ENCODE measurements around the gene DOCK7.

Gene DOCK7

DNA sequence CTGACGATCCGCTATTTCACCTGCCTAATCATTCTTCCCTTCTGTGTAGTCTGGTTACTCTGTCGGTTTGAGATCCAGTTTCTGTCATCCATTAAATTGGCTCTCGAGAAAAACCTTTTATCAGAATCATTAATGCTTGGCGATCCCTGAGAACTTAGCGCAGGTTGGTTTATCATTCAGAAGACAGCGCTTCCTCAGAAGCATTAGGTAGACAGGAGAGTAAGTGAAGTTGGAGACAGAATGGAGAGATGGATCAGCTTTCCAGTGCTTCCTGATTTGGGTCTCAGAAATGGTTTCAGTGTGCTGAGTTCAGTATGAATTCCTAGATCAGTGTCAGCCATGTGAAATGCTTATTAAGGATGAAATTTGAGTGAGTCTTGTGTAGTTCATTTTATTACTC, 250.0 kb downstream of the DOCK7 start:
- no peak for DNase-seq

DNA sequence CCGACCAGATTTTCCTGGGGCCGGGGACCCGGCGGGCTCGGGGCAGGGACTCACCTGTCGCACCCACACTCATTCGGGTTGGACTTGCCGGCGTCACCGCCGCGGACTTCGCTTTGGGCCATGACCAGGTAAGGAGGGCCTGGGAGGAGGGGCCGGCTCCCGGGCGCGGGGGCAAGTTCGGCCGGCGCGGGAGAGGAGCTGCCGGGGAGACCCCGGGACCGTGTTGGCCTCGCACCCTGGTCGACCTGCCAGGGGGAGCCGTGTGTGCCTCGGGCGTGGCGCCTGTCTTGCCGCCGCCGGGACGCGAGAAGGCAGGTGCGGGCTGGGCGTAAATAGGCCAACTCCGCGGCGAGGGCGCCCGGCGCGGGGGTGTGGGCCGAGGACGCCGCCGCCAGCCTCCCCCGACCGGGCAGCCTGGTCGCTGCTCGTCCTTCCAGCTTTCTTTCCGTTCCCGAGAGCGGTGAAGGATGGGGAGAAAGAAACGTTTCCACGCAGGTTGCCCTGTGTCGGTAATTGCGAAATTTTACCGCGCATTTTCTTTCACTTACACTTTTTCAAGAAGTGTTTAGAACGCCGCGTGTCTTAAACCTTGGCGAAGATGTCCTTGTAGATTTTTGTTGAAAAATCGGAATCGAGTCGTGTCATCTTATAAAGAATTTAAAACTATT, 250.8 kb downstream of the DOCK7 start:
- DNase-seq, result peak; percentile 31

DNA sequence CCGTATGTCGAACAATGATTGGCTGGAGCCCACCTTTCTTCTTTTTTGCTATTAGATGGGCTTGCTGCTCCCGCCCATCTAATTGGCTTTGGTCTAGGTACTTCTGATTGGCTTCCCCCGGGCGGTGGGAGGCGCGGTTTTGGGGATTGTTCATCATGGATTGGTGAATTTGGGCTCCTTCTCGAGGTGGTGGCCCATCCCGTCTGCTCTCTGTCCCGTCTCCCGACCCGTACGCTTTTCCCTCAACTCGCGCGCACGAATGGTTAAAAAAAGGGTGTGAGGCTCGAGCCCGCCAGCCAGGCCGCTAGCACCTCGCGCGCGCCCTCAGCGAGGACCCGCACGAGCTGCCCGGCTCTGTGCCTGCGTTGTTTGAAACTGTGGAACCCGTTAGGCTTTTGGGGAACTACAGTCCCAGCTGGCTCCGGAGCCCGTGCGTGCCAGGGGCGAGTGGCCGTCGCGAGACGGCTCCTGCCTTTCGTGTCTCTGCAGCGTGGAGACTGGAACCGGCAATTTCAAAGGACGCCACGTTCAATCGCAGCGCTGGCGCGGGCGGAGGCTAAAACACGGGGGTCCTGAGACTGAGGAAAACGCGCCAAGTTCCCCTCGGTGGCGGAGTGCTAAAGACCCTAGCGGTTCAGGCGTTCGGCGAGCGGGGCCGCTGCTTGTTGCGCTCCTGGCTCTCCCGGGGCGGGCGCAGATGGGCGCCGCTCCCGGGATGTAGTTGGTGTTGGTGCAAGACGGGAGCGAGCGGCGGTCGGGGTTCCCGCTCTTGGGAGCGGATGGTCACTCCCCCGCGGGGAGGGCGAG, 251.5 kb downstream of the DOCK7 start, which contains the start of gene USP1:
USP1 (plus strand) TSS at position 584 of the 807 bp plus-strand sequence. CDS start 2,819 bp downstream, outside the sequence.
- peak; percentile 97 for DNase-seq

DNA sequence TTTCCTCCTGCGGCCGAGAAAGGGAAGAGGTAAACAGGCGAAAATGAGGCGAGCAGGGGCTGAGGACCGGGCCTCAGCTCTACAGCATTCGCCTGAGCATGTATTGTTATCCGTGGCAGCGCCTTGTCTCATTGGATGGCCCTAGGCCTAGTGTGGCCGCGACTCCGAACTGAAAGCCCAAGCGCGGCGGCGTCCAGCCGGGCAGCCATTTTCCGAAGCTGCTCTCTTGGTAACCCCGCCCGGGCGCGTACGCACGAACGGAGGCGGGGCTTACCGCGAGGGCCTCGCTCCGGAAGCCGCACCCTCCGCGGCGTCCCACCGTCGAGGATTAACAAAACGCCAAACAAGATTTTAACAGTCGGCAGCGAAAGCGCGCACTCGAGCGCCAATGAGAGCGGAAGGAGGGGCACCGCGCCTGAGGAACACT, 252.1 kb downstream of the DOCK7 start:
- DNase-seq, result peak; percentile 95

DNA sequence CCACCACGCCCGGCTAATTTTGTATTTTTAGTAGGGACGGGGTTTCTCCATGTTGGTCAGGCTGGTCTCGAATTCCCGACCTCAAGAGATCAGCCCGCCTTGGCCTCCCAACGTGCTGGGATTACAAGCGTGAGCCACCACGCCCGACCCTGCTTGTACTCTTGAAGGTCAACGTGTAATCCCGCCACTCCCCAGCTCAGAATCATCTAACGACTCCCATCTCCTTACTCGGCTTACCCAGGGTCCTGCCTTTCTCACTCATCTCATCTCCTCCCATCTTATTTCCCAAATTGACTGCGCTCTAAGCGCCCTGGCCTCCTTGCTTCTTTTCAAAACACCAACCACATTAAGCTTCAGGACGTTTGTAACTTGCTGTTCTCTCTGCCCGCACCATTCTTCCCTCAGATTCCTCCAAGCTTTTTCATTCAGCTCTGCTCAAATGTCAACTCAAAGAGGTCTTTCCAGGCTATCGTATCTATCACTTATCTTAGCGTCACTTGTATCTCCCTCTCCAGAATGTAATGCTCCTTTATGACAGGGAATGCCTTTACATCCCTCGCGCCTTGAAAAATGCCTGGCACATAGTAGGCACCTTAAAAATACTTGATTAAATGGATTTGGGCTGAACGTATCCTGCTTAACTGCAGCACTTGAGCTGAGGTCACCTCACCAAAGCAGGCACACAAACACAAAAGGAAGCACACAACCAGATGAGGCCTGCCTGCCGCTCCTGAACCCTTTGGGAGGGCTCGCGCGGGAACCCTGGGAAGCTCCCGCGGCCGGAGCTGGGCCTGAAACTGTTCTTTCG, 252.8 kb downstream of the DOCK7 start:
- no peak for DNase-seq

DNA sequence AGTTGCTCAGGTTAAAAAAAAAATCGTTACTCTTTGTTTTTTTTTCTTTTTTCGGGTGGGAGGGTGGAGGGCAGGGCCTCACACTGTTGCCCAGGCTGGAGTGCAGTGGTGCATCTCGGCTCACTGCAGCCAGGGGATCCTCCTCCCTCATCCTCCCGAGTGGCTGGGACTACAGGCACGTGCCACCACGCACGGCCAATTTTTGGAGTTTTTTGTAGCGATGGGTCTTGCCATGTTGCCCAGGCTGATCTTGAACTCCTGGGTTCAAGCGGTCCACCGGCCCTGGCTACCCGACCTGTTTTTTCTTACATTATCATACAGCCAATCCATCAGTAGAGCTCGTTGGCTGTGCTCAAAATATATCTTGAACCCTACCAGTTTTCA, 253.6 kb downstream of the DOCK7 start:
- no peak for DNase-seq

DNA sequence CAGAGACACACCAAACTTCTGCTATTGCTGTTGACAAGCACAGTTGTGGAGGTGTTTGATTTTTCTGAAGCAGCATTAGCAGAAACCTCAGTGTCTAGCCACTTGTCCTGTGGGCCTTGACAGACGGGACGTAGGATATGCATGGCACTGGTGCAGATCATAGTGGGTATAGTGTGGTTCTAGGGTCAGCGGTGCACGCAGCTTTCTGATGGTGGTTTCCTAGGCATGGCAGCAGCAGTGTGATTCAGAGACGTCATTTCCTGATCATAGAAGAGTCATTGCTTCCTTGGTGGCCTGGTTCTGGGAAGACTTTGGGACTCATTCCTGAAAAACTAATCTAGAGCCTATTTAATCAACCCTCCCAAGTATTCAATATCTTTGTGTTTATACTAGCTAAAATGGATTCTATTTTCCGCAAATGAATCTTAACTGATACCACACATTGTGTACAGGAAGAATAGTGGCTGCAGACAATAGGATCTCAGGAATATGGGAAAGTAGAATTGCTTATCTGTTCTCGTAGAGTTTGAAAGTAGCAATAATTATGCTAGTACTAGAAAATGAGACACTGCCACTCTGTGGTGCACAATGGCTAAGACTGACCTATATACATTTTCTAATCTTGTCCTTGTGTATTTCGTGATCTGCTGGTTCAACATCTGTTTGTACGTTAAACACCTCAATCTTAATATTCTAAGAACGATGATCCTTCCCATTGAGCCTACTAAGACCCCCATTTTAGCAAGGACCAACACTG, 254.1 kb downstream of the DOCK7 start:
- no peak for DNase-seq

DNA sequence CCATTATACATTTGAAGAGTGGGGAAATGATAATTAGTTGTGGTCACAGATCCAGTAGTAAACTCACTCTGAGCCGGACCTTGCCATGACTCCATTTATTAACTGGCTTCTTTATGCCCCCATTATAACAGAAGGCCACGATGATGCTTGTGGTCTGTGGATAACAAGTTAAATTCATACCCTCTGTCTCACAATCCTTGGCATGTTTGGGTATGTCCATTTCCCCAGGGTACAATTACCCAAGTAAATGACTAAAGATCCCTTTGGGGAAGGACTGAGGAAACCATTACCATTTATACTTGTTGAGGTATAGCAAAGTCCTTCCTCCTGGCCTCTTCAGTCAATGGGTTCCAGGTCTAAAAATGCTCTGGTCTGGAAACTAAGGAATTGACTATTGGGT, 258.6 kb downstream of the DOCK7 start:
- no peak for DNase-seq

DNA sequence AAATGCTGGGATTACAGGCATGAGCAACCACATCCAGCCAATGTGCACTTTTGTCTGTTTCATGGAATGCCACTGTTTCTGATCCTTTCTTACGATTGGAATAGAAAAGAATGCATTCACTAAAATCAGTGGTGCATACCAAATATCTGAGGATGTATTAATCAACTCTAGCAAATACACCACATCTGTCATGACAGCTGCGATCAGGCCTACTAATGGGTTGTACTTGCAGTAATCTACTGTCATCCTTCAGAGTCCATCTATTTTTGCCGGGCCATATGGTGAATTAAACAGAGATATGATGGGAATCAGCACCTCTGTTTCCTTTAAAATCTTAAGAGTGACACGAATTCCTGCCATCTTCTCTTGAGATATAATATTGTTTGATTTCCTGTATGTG, 259.8 kb downstream of the DOCK7 start:
- no peak for DNase-seq

DNA sequence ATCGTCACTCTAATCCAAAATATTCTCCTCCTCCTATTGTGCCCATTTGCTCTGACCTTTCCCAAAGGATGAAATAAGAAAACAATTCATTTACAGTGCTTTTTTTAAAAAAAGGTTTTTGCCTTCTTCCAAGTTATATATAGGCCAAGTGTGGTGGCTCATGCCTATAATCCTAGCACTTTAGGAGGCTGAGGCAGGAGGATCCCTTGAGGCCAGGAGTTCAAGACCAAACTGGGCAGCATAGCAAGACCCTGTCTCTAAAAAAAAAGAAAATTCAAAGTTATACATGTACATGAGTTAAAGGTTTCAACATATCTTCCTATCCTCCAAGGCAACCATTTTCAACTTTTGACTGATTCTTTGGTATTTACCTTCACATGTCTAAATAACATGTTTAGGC, 261.4 kb downstream of the DOCK7 start:
- no peak for DNase-seq

DNA sequence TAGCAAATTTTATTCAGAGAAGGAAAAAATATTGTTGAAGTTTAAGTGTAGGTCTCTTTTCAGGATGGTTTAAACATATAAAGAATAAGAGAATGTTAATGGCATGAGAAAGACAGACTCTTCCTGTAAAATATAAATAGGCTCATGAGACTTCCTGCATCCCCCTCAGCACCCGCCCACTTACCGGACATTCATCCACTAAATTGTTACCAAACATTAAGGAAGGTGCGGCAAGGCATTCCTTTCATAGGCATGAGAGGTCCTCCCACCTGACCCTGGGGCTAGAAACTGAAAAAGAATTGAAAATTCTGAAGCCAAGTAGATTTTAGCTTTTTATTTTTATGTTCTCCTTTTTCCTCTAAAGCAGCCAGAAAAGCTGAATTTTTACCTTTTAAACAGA, 261.9 kb downstream of the DOCK7 start:
- DNase-seq, result no peak

DNA sequence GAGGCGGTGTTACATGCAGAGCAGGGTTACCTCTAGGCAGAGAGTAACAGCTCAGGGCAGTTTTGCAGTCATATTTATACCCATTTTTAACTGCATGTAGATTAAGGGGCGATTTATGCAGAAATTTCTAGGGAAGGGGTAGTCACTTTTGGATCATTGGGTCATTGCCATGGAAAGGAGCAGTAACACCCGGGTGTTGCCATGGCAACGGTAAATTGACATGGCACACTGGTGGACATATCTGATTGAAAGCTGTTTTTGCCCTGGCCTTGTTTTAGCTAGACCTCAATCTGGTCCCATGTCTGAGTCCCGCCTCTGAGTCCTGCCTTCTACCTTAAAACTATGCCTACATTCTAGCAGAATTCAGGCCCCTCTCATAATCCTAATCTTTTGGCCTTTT, 263.1 kb downstream of the DOCK7 start:
- no peak for DNase-seq

DNA sequence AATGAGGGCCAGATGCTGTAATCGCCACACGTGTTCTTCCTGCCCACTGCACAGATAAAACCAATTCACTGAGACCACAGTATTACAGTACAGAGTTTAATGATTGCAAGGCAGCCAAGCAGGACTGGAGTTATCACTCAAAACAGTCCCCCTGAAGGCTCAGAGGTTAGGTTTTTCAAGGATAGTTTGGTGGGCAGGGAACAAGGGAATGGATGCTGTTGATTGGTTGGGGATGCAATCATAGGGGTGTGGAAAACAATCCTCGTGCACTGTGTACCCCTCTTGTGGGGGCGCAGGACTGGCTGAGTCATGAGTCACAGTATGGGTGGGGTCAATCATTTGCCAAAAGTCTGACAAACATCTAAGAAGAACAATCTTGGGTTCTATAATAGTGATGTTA, 263.8 kb downstream of the DOCK7 start:
- no peak for DNase-seq

DNA sequence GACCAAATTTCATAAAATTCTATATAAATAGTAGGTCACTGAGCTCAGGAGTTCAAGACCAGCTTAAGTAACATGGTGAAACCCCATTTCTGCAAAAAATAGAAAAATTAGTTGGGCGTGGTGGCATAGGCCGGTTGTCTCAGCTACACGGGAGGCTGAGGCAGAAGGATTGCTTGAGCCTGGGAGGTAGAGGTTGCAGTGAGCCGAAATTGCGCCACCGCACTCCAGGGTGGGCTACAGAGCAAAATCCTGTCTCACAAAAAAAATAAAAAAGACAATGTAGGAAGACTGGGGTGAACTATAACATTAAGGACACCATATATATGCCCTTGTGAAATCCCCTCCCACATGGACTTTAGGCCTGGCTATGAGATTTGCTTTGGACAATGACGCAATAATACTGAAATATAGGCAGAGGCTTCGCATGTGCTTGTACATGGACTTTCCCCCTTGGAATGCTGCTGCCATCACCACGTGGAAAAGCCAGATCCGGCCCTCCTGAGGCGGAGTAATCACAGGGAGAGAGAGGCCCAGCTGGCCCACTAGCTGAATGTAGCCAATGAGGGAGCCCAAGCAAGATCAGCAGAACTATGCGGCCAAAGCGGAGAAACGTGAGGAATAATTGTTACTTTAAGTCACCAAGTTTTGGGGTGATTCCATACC, 264.5 kb downstream of the DOCK7 start:
- no peak for DNase-seq

DNA sequence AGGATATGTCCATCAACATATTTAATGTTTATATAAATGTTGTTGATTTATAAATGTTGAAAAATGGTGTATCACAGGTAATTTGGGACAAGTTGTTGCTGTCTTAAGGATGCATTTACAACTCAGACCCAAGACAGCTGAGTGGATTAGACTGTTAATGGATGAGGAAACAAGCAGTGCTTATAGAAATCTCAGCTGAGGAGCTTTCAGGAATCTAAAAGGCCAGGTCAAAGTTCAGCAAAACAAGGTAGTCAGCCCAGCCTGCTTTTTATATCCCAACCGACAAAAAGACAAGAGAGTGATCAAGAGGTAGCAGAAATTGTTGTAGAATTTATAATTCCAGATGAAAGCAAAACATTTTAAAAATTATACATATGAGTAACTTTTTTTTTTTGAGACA, 268.0 kb downstream of the DOCK7 start:
- DNase-seq, result no peak

DNA sequence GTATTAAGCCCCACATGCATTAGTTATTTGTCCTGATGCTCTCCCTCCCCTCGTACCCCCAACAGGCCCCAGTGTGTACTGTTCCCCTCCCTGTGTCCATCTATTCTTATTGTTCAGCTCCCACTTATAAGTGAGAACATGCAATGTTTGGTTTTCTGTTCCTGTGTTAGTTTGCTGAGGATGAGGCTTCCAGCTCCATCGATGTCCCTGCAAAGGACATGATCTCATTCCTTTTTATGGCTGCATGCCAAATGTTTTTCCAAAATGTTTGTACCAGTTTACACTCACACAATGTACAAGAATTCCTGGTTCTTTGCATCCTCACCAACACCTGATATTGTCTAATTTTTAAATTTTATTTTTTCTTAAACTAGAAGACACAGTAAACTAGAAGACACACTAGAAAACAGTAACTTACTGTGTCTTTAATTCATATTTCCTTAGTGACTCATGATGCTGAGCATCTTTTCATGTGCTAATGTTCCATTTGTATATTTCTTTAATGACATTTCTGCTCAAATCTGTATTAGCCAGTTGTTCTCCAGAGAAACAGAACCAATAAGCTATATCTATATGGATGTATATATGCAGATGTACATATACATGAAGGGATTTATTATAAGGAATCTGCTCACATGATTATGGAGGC, 270.7 kb downstream of the DOCK7 start:
- DNase-seq, result no peak

DNA sequence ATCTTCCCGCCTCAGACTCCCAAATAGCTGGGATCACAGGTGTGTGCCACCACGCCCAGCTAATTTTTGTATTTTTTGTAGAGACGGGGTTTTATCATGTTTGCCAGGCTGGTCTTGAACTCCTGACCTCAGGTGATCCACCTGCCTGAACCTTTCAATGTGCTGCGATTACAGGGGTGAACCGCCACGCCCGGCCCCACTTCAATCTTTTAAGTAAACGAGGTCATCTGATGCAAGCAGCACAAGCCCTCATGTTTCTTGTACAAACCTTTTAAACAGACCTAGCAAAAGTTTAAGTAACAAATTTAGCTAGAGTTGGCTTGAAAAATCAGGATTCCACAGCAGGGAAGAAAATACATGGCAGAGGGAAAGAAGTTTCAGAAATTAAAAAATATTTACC, 272.5 kb downstream of the DOCK7 start:
- no peak for DNase-seq

DNA sequence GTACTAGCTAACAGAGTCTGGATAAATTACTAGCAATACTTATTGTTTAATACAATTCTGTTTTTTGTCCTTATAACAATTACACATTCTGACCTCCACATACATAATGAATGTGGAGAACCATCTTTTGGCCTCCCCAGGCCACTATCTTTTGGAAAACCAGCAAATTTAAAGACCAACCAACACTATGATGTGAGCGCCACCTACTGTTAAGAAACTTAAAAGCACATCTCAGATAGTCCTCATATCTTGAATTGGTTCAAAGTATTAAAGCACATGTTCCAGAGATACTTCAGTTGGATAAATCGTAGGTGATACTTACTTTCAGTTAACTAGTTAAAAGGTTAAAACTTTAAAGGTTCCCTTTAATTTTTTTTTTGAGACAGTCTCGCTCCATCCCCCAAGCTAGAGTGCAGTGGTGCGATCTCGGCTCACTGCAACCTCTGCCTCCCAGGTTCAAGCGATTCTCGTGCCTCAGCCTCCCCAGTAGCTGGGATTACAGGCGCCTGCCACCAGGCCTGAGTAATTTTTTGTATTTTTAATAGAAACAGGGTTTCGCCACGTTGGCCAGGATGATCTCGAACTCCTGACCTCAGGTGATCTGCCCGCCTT, 280.7 kb downstream of the DOCK7 start:
- no peak for DNase-seq

DNA sequence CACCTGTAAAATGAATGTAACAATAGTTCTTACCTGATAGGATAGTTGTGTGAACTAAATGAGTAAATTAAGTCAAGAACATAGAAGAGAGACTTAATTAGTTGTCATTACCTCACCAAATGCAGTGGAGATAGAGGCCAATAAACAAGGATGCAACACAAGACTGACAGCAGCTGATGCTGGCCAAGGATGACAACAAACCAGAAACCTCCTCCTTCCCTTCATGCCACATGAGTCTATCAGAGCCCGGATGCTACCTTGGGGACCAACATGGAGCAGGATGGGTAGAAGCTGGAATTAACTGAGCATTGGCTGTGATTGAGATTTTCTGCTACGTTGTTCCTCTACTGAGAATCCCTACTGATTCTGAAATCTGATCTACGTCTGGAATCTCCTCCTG, 281.6 kb downstream of the DOCK7 start:
- no peak for DNase-seq

DNA sequence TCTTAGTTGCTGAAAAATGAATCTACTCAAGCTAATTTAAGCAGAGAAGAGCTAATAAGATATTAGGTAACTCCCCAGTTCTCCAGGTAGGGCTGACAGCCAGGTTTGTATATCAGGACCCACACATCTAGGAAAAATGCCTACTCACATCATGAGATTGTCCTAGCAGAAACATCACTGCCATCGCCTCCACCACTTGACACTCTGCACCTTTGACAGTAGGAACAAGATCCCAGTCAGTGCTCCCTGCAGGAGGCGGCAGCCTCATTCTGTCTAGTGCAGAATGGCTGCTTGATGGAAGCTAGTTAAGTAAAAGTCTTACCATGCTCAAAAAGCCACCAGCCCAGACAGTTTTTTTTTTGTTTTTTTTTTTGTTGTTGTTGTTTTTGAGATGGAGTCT, 282.9 kb downstream of the DOCK7 start:
- no peak for DNase-seq
